GM21360 (cell line): ENCODE measurements around the gene TSSC4.
"Not testable (repeated sequence)": the region's sequence is repeated elsewhere in the genome, so short reads cannot be mapped to it uniquely, and the experiment has no call there.

Source experiments
- ATAC-seq: cut with Tn5 transposase; IDR thresholded peaks from one replicate; pipeline ENCODE4 v1.9.1; 2021; ENCODE audit warnings: mild to moderate bottlenecking, moderate library complexity; ENCODE audit not compliant: unreplicated experiment

Gene TSSC4

DNA sequence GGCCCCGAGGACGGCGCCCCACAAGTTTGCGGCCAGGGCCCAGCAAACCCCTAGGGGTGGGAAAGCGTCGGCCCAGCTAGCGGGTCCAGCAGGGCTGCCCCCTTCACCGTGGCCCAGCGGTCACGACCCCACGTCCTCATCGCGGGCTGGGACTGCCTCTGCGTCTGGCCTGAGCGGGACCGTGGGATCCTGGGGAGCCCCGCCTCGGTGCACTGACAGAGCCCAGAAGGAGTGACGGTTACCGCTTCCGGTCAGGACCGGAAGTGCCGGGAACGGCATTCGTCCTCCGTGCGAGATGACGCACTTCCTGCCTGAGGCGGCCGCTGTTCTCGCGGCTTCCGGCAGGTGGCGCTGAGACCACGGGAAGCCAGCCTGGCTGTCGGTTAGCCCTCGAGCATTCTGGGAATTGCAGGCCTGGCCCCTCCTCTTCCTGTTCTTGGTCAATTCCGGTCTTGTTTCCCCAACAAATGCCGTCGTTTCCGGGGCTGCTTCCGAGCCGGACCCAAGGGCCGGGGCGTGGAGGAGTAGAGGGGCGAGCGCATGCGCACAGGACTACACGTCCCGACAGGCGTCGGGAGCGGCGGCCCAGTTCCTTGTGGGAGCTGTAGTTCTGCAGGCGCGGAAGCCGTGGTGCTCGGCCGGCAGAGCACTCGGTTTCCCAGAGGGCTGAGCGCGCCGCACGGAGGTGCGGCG is at the start of gene TSSC4:
Gene TSSC4, plus strand, starts transcription at position 682 of the 693 bp plus-strand sequence. CDS start 1,884 bp downstream, outside the sequence.
- peak; percentile 74 for ATAC-seq

DNA sequence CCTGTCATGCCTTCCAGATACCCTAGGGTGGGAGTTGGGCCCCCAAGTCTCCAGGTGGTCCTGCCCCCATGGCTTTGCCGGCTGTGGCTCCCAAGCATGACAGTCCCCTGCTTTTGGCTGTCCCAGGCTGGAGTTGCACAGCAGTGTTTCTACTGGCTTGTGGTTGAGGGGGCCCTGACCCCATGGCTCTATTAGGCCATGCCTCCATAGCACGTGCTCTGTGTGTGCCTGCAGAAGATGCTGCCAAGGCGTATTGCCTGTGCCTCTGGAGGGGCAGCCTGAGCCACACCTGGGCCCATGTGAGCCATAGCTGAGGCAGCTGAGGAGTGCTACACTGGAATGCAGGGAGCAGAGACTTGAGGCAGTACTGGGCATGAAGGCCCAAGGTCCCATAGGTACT is 48.8 kb upstream of the TSSC4 start:
- no peak for ATAC-seq

DNA sequence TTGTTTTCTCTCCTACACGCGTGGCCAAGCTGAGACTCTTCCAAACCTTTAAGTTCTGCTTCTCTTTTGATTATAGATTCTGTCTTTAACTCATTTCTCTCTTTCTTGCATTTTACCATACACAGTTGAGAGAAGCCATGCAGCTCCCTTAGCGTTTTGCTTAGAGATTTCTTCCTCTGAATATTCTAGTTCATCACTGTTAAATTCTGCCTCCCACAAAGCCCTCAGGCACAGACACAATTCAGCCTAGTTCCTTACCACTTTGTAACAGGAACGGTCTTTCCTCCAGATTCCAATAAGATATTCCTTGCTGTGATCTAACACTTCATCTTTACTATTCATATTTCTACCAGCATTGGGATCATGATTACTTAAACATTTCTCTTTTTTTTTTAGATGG is 48.1 kb upstream of the TSSC4 start:
- no peak for ATAC-seq

DNA sequence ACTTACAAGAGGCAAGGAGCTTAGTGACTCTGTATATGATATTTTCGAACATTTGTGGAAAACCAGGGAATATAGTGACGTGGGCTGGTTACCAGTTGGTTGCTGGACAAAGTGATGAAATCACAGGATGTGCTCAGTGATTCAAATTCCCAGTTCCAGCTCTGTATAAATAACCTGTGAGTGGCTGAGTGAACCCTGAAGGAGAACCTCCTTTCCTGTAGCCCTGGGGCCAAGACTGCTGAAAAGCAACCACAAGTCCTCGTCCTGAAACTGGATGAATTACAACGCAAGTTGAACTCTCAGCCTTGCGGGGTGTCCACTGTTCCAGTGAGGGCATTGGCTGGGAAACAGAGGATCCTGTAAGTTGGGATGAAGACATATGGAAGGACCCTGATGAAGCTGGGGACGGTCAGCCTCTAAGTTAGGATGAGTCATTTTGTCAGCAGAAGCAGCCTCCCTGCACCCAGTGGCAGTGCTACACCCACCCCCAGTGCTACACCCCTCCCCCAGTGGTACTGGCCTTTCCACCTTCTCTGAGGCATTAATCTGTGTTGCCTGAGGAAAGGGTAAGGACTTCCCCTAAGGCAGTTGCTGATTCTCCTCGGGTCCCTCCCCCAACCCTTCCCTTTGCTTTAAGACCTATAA is 45.4 kb upstream of the TSSC4 start:
- ATAC-seq = no peak

DNA sequence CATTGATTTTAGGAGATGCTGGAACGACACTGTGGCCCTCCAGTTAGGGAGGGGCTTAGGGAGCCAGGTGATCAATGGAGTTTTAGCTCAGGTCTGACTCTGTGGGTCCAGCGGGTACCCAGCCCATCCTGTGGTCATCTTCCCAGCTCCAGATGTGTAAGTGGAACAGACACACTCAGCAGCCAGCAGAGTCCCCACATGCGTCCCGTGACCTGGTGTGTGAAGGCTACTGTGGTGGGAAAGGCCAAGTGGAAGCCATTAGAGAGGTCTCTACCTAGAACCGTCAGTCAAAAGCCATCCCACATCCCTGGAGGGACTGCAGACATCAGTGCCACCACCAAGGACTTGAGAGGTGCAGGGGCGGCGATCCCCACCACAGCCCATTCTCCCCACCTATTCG is 43.3 kb upstream of the TSSC4 start:
- no peak for ATAC-seq

DNA sequence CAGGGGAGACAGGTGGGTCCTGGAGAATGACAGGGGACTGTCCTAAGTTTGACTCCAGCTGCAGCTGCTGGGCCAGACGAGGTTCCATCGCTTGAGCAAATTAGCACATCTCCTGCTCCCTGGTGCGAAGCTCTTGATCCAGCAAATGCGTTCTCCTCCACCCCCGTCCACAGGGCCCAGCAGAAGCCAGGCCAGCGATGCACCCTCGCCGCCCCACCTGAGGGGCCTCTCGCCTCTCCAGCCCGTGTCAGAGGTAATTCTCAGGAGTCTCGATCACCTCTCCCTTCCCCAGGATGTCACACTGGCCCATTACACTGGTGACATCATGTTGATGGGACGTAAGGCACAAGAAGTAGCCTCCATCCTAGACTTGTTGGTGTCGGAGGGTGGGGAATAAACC is 42.9 kb upstream of the TSSC4 start:
- ATAC-seq = not testable (repeated sequence)

DNA sequence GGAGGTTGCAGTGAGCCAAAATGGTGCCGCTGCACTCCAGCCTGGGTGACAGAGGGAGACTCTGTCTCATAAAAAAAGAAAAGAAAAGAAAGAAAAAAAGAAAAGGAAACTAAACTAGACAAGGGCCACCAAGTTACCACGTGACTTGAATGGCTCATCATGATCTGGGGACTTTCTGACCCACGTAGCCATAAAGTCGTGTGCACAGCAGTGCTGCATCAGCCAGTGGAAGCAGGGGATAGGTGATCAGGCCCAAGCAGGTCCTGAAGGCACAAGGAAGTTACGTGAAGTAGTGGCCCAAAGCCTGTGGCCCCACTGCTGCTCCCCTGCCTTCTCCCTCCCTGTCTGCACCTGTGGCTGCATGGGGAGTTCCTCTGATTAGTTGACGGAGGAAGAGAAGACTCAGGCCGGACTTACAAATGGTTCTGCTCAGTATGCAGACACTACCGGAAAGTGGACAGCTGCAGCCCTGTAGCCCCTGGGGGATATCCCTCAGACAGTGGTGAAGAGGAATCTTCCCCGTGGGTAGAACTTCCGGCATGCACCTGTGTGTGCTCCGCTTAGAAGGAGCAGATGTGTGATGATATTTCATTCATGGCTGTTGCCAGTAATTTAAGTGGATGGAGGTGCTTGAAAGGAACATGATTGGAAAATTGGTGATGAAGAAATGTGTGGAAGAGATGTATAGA is 41.7 kb upstream of the TSSC4 start:
- ATAC-seq = no peak

DNA sequence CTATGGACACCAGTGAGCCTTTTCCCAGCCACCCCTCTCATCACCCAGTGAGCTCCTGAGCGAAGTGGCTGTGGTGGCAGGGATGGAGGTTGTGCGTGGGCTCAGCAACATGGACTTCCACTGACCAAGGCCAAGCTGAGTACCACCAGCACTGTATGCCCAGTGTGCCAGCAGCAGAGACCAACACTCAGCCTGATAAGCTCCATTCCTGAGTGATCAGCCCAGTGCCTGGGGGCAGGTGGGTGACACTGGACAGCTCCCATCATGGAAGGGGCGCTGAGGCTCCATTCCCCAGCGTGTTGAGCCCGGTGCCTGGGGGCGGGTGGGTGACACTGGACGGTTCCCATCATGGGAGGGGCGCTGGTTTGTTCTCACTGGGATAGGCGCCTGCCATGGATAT is 41.0 kb upstream of the TSSC4 start:
- no peak for ATAC-seq

DNA sequence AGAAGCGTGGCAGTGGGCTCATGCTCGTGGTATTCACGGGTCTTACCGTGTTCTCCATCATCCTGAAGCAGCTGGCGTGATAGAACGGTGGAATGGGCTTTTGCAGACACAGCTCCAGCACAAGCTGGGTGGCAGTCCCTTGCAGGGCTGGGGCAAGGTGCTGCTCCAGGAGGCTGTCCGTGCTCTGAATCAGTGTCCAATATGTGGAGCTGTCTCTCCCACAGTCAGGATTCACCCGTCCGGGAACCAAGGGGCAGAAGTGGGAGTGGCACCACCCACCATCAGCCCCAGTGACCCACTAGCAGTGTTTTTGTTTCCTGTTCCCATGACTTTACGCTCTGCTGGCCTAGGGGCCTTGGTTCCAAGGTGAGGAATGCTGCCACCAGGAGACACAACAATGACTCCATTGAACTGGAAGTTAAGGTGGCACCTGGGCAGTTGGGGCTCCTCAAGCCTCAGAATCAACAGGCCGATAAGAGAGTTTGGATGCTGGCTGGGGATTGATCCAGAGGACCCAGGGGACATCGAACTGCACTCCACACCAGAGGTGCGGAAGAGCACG is 40.4 kb upstream of the TSSC4 start:
- no peak for ATAC-seq

DNA sequence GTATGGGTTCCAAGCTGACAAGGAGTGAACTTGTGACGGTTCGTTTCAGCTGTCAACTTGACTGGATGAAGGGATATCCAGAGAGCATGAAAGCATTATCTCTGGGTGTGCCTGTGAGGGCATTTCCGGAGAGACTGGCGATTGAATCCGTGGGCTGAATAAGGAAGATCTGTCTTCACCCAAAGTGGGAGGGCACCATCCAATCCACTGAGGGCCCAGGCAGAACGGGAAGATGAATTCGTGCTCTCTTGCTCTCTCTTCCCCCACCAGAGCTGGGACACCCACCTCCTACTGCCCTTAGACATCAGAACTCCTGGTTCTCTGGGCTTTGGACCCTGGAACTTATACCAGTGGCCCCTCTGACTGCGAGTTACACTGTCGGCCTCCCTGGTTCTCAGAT is 39.0 kb upstream of the TSSC4 start:
- ATAC-seq = no peak

DNA sequence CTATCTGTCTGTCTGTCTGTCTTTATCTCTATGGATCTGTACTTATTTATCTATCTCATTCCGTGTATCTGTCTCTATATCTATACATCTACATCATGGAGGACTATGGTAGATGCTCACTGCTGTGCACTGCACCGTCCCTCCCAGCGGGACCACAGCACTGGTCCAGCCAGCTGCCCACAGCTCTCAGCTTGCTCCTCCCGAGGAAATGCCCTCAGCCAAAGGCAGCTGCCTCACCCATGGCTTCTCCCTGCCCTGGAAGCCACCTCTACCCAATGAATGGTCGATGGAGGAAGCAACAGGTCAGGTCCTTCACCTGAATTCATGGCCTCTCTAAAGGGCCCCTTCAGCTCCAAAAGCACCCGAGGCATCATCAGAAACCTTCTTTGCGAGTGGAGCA is 38.1 kb upstream of the TSSC4 start:
- no peak for ATAC-seq

DNA sequence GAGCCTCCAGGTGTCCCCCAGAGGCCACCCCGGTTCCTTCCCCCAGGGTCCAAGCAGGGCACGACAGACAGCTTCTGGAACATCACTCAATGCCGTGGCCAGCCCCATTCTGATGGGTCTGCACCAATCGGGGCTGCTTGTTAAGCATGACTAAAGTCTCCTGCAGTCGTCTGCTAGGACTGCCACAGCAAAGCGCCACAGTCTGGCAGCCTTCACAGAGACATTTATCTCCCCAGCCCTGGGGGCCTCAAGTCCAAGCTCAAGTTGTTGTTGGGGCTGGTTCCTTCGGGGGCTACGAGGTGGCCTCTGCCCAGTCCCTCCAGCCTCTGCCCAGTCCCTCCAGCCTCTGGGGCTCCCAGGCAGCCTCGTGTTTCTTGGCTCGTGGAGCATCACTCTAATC is 37.4 kb upstream of the TSSC4 start:
- ATAC-seq = no peak

DNA sequence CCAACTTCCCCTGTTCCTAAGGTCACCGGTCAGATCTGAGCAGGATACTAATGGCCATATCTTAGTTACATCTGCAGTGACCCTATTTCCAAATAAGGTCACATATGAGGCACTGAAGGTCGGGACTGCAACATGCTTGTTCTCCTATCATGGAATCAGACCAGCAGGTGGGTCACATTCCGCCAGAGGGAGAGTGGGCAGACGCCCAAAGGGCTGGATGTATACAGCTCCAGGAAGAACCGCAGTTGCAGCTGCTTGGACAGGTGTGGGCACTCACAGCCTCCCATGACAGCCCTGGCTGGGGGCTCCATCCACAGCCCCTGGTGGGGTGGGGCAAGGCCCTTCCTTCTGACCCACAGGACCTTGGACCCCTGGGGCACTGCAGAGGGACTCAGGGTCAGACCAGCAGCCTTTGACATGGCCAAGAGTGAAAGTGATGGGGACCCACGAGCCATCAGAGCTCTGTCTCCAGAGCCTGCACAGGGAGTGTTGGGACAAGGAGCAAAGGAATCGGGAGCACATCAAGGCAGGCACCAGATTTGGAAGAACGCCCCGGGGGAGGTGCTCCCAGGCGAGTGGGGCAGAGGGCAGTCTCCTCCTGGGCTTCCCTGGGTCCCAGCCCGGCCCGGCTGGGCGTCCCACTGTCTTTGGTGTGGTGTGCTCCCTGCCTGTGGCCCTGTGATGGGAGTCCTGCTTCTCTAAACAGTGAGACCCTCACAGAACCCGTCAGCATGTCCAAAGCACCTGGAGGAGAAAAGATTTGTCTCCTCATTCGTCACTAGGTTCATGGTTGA is 36.8 kb upstream of the TSSC4 start:
- ATAC-seq = no peak

DNA sequence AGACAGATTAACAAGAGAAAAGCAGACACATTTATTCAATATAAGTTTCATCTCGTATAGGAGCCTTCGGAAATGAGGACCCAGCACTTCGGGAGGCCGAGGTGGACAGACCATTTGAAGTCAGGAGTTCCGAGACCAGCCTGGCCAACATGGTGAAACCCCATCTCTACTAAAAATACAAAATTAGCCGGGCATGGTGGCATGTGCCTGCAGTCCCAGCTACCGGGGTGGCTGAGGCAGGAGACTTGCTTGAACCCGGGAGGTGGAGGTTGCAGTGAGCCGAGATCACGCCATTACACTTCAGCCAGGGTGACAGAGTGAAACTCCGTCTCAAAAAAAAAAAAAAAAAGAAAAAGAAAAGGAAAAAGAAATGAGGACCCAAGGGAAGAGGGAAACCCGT is 36.2 kb upstream of the TSSC4 start:
- ATAC-seq = not testable (repeated sequence)

DNA sequence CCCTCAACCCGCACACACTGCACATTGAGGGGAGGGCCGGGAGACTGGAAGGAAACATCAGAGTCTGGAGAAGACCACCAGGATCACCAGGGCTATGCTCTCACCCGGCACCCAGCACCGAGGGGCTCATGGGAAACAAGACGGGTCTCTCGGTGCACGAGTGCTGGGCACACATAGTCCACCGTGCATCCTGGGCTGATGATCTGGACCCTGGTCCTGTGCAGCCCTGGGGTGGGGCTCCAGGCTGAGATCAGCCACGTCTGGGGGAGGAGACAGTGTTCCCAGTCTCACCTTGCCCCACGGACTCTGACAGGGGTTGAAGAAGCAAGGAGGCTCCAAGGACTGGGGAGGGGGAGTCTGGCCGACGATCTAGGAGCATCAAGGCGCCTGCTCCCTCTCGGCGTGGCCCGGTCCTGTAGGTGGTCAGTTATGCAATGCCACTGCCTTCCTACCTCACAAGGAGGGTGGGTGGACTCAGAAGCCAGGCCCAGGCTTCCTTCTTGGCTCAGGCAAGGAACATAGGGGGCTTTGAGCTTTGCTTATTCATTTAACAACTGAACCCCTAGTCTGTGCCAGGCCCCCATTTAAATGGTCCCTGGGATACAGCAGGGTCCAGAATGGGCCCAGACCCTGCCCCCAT is 34.9 kb upstream of the TSSC4 start:
- ATAC-seq = no peak

DNA sequence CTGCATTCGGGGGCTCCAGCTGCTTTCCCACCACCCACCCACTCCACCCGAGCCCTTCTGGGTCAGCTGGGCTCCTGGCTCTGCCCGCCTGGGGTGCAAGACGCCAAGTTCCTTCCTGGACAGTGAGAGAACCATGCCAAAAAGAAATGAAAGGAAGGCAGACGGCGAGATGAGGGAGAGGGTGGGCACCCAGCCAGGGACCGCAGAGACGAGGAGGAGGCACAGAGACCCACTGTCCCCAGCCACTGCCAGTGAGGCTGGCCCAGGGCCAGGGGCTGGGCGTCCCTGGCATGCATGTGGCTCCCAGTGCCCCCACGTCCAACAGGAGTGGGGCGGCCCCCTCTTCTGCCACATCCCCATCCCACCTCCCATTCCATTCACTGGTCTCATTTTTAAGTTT is 34.3 kb upstream of the TSSC4 start:
- no peak for ATAC-seq

DNA sequence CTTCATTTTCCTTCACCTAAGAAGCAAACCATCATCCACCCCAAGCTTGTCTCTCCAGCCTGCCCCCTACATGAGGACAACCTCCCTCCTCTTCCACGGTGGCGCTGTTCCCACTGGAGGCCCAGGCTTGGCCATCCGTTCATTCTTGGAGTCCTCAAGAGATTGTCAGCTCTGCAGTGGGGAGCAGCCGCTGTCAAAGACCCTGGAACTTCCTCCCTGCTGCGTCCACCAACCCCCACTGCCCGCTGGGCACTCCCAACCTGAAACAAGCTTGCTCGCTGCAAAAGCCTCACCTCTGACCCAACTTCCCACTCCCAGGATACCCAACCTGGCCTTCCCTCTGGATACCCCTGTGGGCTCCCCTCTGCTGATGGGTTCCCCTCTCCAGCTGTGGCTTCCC is 33.8 kb upstream of the TSSC4 start:
- no peak for ATAC-seq

DNA sequence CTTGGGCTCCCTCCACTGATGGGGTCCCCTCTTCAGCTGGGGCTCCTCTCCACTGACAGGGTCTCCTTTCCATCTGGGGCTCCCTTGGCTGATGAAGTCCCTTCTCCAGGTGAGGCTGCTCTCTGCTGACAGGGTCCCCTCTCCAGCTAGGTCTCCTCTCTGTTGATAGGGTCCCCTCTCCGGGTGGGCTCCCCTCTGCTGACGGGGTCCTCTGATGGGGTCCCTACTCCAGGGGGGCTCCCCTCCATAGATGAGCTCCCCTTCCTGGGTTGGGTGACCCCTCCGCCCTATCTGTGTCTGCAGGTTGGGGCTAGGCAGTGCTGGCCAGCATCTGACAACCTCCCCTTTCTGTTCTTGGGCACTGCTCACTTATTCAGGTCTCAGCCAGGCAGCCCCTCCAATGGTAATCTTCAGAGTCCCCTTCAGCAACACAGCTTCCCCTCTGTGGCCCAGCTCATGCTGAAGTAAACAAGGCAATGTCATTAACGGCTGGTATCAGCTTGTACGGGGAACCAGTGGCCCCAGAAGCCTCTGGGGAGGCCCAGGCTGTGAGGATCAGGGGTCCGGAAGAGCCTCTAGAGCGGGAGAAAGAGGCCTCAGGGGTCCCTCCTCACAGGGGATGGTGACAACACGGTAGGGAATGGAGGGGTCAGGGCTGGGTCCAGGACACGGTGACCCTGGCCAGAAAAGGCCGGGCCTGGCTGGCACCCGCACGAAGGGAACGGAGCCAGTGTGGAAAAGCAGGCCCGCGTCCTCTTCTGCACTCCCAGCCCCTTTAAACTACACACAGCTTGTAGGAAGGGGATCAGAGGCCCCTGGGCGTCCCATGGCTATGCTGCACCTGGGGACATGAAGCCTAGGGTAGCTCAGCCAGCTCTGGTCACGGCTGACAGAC is 33.0 kb upstream of the TSSC4 start:
- ATAC-seq = no peak

DNA sequence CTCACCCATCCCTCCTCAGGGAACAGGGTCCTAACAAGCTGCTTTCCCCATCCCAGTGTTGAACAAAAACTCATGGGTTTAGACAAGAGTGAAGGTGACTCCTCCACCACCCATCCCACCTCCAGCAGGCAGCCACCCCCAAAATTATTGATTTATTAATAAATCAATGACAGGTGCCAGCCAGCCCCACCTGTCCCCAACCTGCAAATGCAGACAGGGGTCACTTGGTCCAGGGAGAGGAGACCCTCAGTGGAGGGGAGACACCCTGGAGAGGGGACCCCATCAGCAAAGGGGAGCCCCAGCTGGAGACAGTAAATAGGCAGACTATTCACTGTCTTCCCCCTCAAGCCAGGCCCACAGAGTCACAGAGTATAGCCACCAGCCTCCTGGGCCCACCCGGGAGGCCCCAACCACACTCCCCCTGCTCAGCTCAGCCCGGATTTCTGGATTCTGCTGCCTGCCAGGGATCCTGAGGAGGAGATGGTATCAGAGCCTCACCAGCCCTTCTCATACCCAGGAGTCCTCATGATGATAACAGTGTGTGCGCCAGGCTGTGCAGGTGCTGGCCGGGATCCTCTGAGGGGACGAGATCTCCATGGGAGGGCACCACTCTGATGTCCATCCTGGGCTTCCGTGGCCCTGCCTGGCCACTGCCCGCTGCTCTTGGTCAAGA is 32.2 kb upstream of the TSSC4 start:
- no peak for ATAC-seq
